Effector memory CD4-positive, alpha-beta T cell (primary cell): ENCODE results near the gene CAMK2A.

ENCODE experiments used
- DNase-seq, 3 donors: peaks; one replicate each; pipeline ENCODE4 v3.0.0-alpha.2; 2020
- H3K27ac ChIP-seq: 2 replicates; pipeline ENCODE4 v1.7.0; 2013; ENCODE audit warnings: mild to moderate bottlenecking, low read length, moderate library complexity; ENCODE audit not compliant: insufficient read depth, poor library complexity, severe bottlenecking
- H3K27me3 ChIP-seq: replicated peaks from 2 replicates; pipeline ENCODE4 v1.7.0; 2013; ENCODE audit warnings: mild to moderate bottlenecking, low read length; ENCODE audit not compliant: insufficient read depth, control insufficient read depth, poor library complexity, severe bottlenecking
- H3K36me3 ChIP-seq: 2 replicates; pipeline ENCODE4 v1.7.0; 2013; ENCODE audit warnings: mild to moderate bottlenecking, low read length, moderate library complexity; ENCODE audit not compliant: control insufficient read depth, insufficient read depth
- H3K4me1 ChIP-seq: 2 replicates; pipeline ENCODE4 v1.7.0; 2013; ENCODE audit warnings: low read length, mild to moderate bottlenecking; ENCODE audit not compliant: control insufficient read depth, insufficient read depth, poor library complexity, severe bottlenecking
- H3K4me3 ChIP-seq: 2 replicates; pipeline ENCODE4 v1.7.0; 2013; ENCODE audit warnings: low read length, low read depth, mild to moderate bottlenecking; ENCODE audit not compliant: insufficient read depth, poor library complexity, severe bottlenecking
- H3K9me3 ChIP-seq: 2 replicates; pipeline ENCODE4 v1.7.0; 2013; ENCODE audit warnings: mild to moderate bottlenecking, low read length, moderate library complexity; ENCODE audit not compliant: control insufficient read depth

Gene CAMK2A

GRCh38 chr5:150281987-150282386 is 7.6 kb downstream of the CAMK2A start:
- Histone ChIP-seq H3K27ac (no peak overlapping the region), H3K9me3 (no peaks in the 10 kb centered on the region), H3K4me3 (no peak overlapping the region), H3K27me3 (no peaks in the 10 kb centered on the region), H3K4me1 (no peaks in the 10 kb centered on the region), H3K36me3 (no peaks in the 10 kb centered on the region)
- DNase-seq = no peak

- DNase-seq = no peak
- H3K9me3 ChIP-seq = no peaks in the 10 kb centered on the region
- no peak overlapping the region for H3K4me3 ChIP-seq
- H3K36me3 ChIP-seq = no peaks in the 10 kb centered on the region
- H3K27me3 ChIP-seq = no peaks in the 10 kb centered on the region
- no peak overlapping the region for H3K27ac ChIP-seq
- no peaks in the 10 kb centered on the region for H3K4me1 ChIP-seq
These were observed 10.1 kb downstream of the CAMK2A start for GRCh38 chr5:150279330-150280020.

GRCh38 chr5:150278916-150279315 is 10.7 kb downstream of the CAMK2A start:
- no peak for DNase-seq
- H3K27ac ChIP-seq = no peak overlapping the region
- H3K27me3 ChIP-seq = no peaks in the 10 kb centered on the region
- no peaks in the 10 kb centered on the region for H3K36me3 ChIP-seq
- H3K4me1 ChIP-seq = no peaks in the 10 kb centered on the region
- no peak overlapping the region for H3K4me3 ChIP-seq
- H3K9me3 ChIP-seq = no peaks in the 10 kb centered on the region

DNA sequence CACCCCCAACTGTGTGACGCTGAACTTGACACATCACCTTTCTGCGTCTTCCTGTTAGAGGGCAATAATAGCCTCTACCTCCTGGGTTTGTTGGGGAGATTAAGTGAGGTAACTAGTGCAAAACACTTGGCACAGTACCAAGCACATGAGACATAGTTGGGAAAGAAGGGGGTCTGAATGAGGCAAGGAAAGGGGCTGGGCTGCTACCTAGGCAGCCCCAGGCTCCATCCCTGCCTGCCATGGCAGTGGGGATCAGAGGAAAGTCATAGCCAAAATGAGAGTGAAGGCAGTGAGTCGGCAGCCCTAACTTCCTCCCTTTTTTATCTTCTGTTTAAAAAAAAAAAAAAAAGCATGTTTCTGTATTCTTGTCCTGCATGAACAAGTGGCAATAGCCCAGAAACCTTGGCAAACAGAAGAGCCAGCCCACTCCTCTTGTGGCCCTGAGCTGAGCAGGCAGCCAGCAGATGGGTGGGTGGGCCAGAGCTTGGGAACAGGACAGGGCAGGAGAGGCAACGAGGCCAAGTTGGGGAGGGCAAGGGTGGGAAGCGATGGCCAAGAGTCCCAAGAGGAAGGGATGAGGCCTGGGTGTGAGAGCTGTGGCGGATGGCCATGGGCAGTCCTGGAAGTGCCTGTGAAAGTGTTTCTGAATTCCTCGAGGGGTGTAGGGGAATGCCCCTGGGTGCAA is 11.4 kb downstream of the CAMK2A start:
- H3K36me3 ChIP-seq = no peaks in the 10 kb centered on the region
- H3K27me3 ChIP-seq = no peaks in the 10 kb centered on the region
- H3K4me3 ChIP-seq = no peak overlapping the region
- H3K4me1 ChIP-seq = no peaks in the 10 kb centered on the region
- no peak for DNase-seq
- no peak overlapping the region for H3K27ac ChIP-seq
- no peaks in the 10 kb centered on the region for H3K9me3 ChIP-seq

GRCh38 chr5:150277043-150277442 is 12.5 kb downstream of the CAMK2A start:
- DNase-seq = no peak
- no peak overlapping the region for H3K27ac ChIP-seq
- no peaks in the 10 kb centered on the region for H3K36me3 ChIP-seq
- no peak overlapping the region for H3K4me3 ChIP-seq
- no peaks in the 10 kb centered on the region for H3K9me3 ChIP-seq
- no peaks in the 10 kb centered on the region for H3K27me3 ChIP-seq
- H3K4me1 ChIP-seq = no peaks in the 10 kb centered on the region

GRCh38 chr5:150274811-150275210 is 14.8 kb downstream of the CAMK2A start:
- H3K9me3 ChIP-seq = no peaks in the 10 kb centered on the region
- no peaks in the 10 kb centered on the region for H3K36me3 ChIP-seq
- no peak overlapping the region for H3K4me3 ChIP-seq
- no peak overlapping the region for H3K27ac ChIP-seq
- no peaks in the 10 kb centered on the region for H3K27me3 ChIP-seq
- no peak for DNase-seq
- no peaks in the 10 kb centered on the region for H3K4me1 ChIP-seq

DNA sequence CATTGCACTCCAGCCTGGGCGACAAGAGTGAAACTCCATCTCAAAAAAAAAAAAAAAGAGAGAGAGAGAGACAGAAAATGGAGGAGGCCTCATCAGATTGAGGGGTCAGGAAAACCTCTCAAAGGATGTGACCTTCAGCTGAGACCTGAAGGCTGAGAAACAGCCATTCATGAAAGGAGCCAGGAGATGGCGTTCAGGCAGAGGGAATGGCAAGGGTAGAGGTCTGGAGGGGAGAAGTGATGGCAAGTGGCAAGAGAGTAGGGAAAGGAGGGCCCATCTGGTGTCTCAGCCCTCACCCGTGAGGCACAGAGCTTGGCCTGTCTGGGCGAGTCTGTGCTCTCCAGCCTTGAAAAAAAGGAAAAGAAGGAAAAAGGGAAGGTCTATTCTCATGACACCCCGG is 17.0 kb downstream of the CAMK2A start:
- H3K27ac ChIP-seq = no peak overlapping the region
- H3K4me1 ChIP-seq = no peaks in the 10 kb centered on the region
- H3K36me3 ChIP-seq = no peaks in the 10 kb centered on the region
- H3K27me3 ChIP-seq = no peaks in the 10 kb centered on the region
- DNase-seq = no peak
- H3K9me3 ChIP-seq = no peaks in the 10 kb centered on the region
- H3K4me3 ChIP-seq = no peak overlapping the region

DNA sequence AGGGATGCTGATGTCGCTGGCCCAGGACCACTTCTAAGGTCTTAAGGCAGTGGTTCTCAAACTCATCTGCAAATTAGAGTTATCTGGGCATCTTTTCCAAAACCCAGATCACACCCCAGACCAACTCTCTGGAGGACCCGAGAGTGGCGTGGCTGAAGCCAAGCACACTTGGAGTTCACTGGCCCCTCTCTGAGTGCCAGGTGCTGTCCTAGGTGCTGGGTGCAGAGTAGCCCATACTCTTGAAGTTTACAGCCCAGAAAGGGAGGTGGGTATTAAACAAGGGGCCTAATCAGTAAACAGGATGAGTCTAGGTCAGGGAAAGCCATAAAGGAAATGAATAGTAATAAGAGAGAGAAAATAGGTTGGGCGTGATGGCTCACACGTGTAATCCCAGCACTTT is 17.6 kb downstream of the CAMK2A start:
- DNase-seq = no peak
- Histone ChIP-seq H3K4me1 (no peaks in the 10 kb centered on the region), H3K4me3 (no peak overlapping the region), H3K9me3 (no peaks in the 10 kb centered on the region), H3K36me3 (no peaks in the 10 kb centered on the region), H3K27ac (no peak overlapping the region), H3K27me3 (no peaks in the 10 kb centered on the region)

- Histone ChIP-seq H3K4me3 (no peak overlapping the region), H3K27me3 (no peaks in the 10 kb centered on the region), H3K4me1 (no peaks in the 10 kb centered on the region), H3K9me3 (no peaks in the 10 kb centered on the region), H3K36me3 (no peaks in the 10 kb centered on the region), H3K27ac (no peak overlapping the region)
- DNase-seq = no peak
These were observed 18.3 kb downstream of the CAMK2A start for GRCh38 chr5:150271296-150271692.

GRCh38 chr5:150270541-150271295 is 18.9 kb downstream of the CAMK2A start:
- DNase-seq = no peak

More at GRCh38 chr5:150270541-150271295, 18.9 kb downstream of the CAMK2A start:
- Histone ChIP-seq H3K4me3 (no peak overlapping the region), H3K4me1 (no peaks in the 10 kb centered on the region), H3K27me3 (no peaks in the 10 kb centered on the region), H3K9me3 (no peaks in the 10 kb centered on the region), H3K27ac (no peak overlapping the region), H3K36me3 (no peaks in the 10 kb centered on the region)
